H9 (cell line): Measurements from ENCODE around the gene CEP128. TPM values are rescaled to one million over a fixed set of nuclear protein-coding genes. Genes with fewer than 3 reads are reported as not detected.

ENCODE experiments used
- DNase-seq: peaks from one replicate; pipeline ENCODE4 v3.0.0-alpha.2; 2017
- H2AFZ ChIP-seq: one replicate; pipeline ENCODE4 v1.6.1; 2013; ENCODE audit warnings: mild to moderate bottlenecking, low read length, control low read depth, moderate library complexity
- H2AK5ac ChIP-seq: 2 replicates; pipeline ENCODE4 v1.6.1; 2013; ENCODE audit warnings: low read length, control low read depth, mixed read lengths; ENCODE audit not compliant: insufficient read length
- H2BK120ac ChIP-seq: one replicate; pipeline ENCODE4 v1.6.1; 2013; ENCODE audit warnings: low read depth, mild to moderate bottlenecking, low read length, control low read depth, inconsistent platforms; ENCODE audit not compliant: poor library complexity, severe bottlenecking
- H2BK12ac ChIP-seq: 2 replicates; pipeline ENCODE4 v1.6.1; 2013; ENCODE audit warnings: low read length, control low read depth, mixed read lengths, low read depth; ENCODE audit not compliant: insufficient read length
- H2BK15ac ChIP-seq: 2 replicates; pipeline ENCODE4 v1.6.1; 2013; ENCODE audit warnings: low read depth, low read length, control low read depth
- H2BK20ac ChIP-seq: one replicate; pipeline ENCODE4 v1.6.1; 2013; ENCODE audit warnings: low read depth, mild to moderate bottlenecking, low read length, control low read depth, inconsistent platforms; ENCODE audit not compliant: poor library complexity, severe bottlenecking
- H2BK5ac ChIP-seq: 2 replicates; pipeline ENCODE4 v1.6.1; 2013; ENCODE audit warnings: low read length, control low read depth, mixed read lengths; ENCODE audit not compliant: insufficient read length
- H3K14ac ChIP-seq: 2 replicates; pipeline ENCODE4 v1.6.1; 2013; ENCODE audit warnings: low read length, control low read depth; ENCODE audit not compliant: insufficient read depth
- H3K18ac ChIP-seq: 2 replicates; pipeline ENCODE4 v1.6.1; 2013; ENCODE audit warnings: low read depth, mild to moderate bottlenecking, mixed read lengths, low read length, control low read depth; ENCODE audit not compliant: insufficient read length
- H3K23ac ChIP-seq: 2 replicates; pipeline ENCODE4 v1.6.1; 2013; ENCODE audit warnings: low read length, control low read depth, mixed read lengths, low read depth; ENCODE audit not compliant: insufficient read length
- H3K23me2 ChIP-seq: 2 replicates; pipeline ENCODE4 v1.6.1; 2013; ENCODE audit warnings: low read depth, mild to moderate bottlenecking, mixed read lengths, low read length, control low read depth; ENCODE audit not compliant: insufficient read length, poor library complexity, severe bottlenecking
- H3K27ac ChIP-seq: 2 replicates; pipeline ENCODE4 v1.5.1; 2013; ENCODE audit warnings: low read length, control low read depth, mixed read lengths, low read depth; ENCODE audit not compliant: insufficient read length
- H3K27me3 ChIP-seq: 2 replicates; pipeline ENCODE4 v1.6.1; 2013; ENCODE audit warnings: low read length, control low read depth, inconsistent platforms; ENCODE audit not compliant: insufficient read depth
- H3K4ac ChIP-seq: 2 replicates; pipeline ENCODE4 v1.6.1; 2013; ENCODE audit warnings: low read depth, mild to moderate bottlenecking, control low read depth, inconsistent platforms, low read length, moderate library complexity
- H3K4me1 ChIP-seq: 2 replicates; pipeline ENCODE4 v1.6.1; 2013; ENCODE audit warnings: low read length, control low read depth, inconsistent platforms; ENCODE audit not compliant: insufficient read depth
- H3K4me2 ChIP-seq: 2 replicates; pipeline ENCODE4 v1.6.1; 2013; ENCODE audit warnings: low read length, control low read depth, mixed read lengths; ENCODE audit not compliant: insufficient read length, insufficient read depth
- H3K56ac ChIP-seq: 2 replicates; pipeline ENCODE4 v1.6.1; 2013; ENCODE audit warnings: low read depth, mild to moderate bottlenecking, mixed read lengths, low read length, control low read depth; ENCODE audit not compliant: insufficient read length
- H3K79me1 ChIP-seq: 2 replicates; pipeline ENCODE4 v1.6.1; 2013; ENCODE audit warnings: low read depth, mild to moderate bottlenecking, moderate library complexity, low read length, control low read depth, inconsistent platforms; ENCODE audit not compliant: insufficient read depth, poor library complexity, severe bottlenecking
- H3K79me2 ChIP-seq: 2 replicates; pipeline ENCODE4 v1.6.1; 2013; ENCODE audit warnings: low read length, control low read depth, inconsistent platforms; ENCODE audit not compliant: insufficient read depth
- H3K9ac ChIP-seq: 2 replicates; pipeline ENCODE4 v1.6.1; 2013; ENCODE audit warnings: low read length, control low read depth, mixed read lengths; ENCODE audit not compliant: insufficient read length; ENCODE audit errors: extremely low read depth
- H3K9me3 ChIP-seq: one replicate; pipeline ENCODE4 v1.6.1; 2013; ENCODE audit warnings: low read depth, low read length, inconsistent platforms; ENCODE audit not compliant: control insufficient read depth
- H3T11ph ChIP-seq: one replicate; pipeline ENCODE4 v1.6.1; 2013; ENCODE audit warnings: mild to moderate bottlenecking, low read length, control low read depth, inconsistent platforms
- H4K20me1 ChIP-seq: one replicate; pipeline ENCODE4 v1.6.1; 2013; ENCODE audit not compliant: control insufficient read depth, insufficient read length, insufficient read depth
- H4K5ac ChIP-seq: 2 replicates; pipeline ENCODE4 v1.6.1; 2013; ENCODE audit warnings: low read depth, mild to moderate bottlenecking, mixed read lengths, low read length, control low read depth; ENCODE audit not compliant: insufficient read length
- H4K8ac ChIP-seq: replicated peaks from 2 replicates; pipeline ENCODE4 v1.6.1; 2013; ENCODE audit warnings: low read length, control low read depth, mixed read lengths, low read depth; ENCODE audit not compliant: insufficient read length
- H4K91ac ChIP-seq: 2 replicates; pipeline ENCODE4 v1.6.1; 2013; ENCODE audit warnings: low read depth, mild to moderate bottlenecking, moderate library complexity, mixed read lengths, low read length, control low read depth; ENCODE audit not compliant: insufficient read length
- H3K27ac Mint-ChIP-seq, 3 experiments: 2 replicates in 2 of 3; 3 replicates in 1 of 3; pipeline ENCODE4 v1.8.0; 2020 to 2021; ENCODE audit warnings: mixed read lengths in 3 of 3, mild to moderate bottlenecking in 1 of 3, moderate library complexity in 1 of 3
- H3K27me3 Mint-ChIP-seq: 2 replicates; pipeline ENCODE4 v1.8.0; 2021; ENCODE audit warnings: low read depth, mild to moderate bottlenecking, moderate library complexity, mixed read lengths
- H3K36me3 Mint-ChIP-seq, 3 experiments: 2 replicates in 2 of 3; 3 replicates in 1 of 3; pipeline ENCODE4 v1.8.0; 2020 to 2021; ENCODE audit warnings: low read depth in 3 of 3, mixed read lengths in 3 of 3; ENCODE audit not compliant: insufficient read depth in 1 of 3
- H3K4me1 Mint-ChIP-seq, 2 experiments: 2 replicates each; pipeline ENCODE4 v1.8.0; 2020; ENCODE audit warnings: mixed read lengths in 2 of 2
- H3K4me3 Mint-ChIP-seq, 2 experiments: 2 replicates in 1 of 2; 3 replicates in 1 of 2; pipeline ENCODE4 v1.8.0; 2020 to 2021; ENCODE audit warnings: mild to moderate bottlenecking in 2 of 2, mixed read lengths in 2 of 2, moderate library complexity in 1 of 2
- H3K9me3 Mint-ChIP-seq, 2 experiments: 2 replicates in 1 of 2; 3 replicates in 1 of 2; pipeline ENCODE4 v1.8.0; 2020; ENCODE audit warnings: mild to moderate bottlenecking in 2 of 2, mixed read lengths in 2 of 2, moderate library complexity in 1 of 2
- WGBS: extraction: QIAGEN DNeasy Blood & Tissue Kit; methylation state at CpG from one replicate; pipeline ENCODE4 v1.1.7; 2013; ENCODE audit warnings: missing lambda C conversion rate, low lambda C conversion rate, mixed read lengths; ENCODE audit not compliant: insufficient read length; ENCODE audit errors: extremely low coverage; 5-methylcytosine and 5-hydroxymethylcytosine counted together
- total RNA-seq: library from RNA; stranded (reverse); gene quantifications from 2 replicates; pipeline ENCODE4 v1.2.1, GENCODE V29; 2021
- TF ChIP-seq, protein P1 (sequence below): fragments of 200-600 bp; sonication (generic); conservative IDR thresholded peaks from 3 replicates; pipeline ENCODE4 v1.8.0; 2021; ENCODE audit warnings: antibody characterized with exemption, mild to moderate bottlenecking

Gene CEP128
- total RNA-seq, 1 experiment from 2014 or later, result 16.3 TPM

GRCh38 chr14:80448267-80448666 lies 493.3 kb downstream of the CEP128 start:
- Histone ChIP-seq H3K79me1 (no peaks in the 10 kb centered on the region), H2BK5ac (no peak overlapping the region), H3K4ac (no peak overlapping the region), H3T11ph (no peak overlapping the region), H3K14ac (no peak overlapping the region), H3K27me3 (no peaks in the 10 kb centered on the region), H2AK5ac (no peak overlapping the region), H3K23me2 (no peaks in the 10 kb centered on the region), H4K91ac (no peak overlapping the region), H3K23ac (no peak overlapping the region), H4K5ac (no peak overlapping the region), H2BK120ac (no peak overlapping the region), H3K27ac (no peak overlapping the region), H3K18ac (no peak overlapping the region), H4K8ac (no peak overlapping the region), H2BK15ac (no peak overlapping the region), H3K79me2 (no peaks in the 10 kb centered on the region), H3K56ac (no peak overlapping the region), H2BK20ac (no peak overlapping the region), H4K20me1 (no peaks in the 10 kb centered on the region), H3K9me3 (no peaks in the 10 kb centered on the region), H3K9ac (no peak overlapping the region), H3K4me1 (no peaks in the 10 kb centered on the region), H3K4me2 (no peak overlapping the region), H2BK12ac (no peak overlapping the region), H2AFZ (no peak overlapping the region)
- Mint-ChIP-seq H3K4me1 (peaks cover 6 to 10% of the 10 kb centered on the region in 2 experiments; a peak in 3 of 4 replicates), H3K36me3 (peaks cover 7 to 16% (median 14%) of the 10 kb centered on the region in 3 experiments; a peak in 6 of 7 replicates), H3K27me3 (no peaks in the 10 kb centered on the region; the same call in 1 of the 2 replicates), H3K27ac (no peak overlapping the region), H3K9me3 (peaks cover 20 to 27% of the 10 kb centered on the region in 2 experiments), H3K4me3 (no peak overlapping the region)
- DNase-seq, result no peak
- TF ChIP-seq, protein P1, sequence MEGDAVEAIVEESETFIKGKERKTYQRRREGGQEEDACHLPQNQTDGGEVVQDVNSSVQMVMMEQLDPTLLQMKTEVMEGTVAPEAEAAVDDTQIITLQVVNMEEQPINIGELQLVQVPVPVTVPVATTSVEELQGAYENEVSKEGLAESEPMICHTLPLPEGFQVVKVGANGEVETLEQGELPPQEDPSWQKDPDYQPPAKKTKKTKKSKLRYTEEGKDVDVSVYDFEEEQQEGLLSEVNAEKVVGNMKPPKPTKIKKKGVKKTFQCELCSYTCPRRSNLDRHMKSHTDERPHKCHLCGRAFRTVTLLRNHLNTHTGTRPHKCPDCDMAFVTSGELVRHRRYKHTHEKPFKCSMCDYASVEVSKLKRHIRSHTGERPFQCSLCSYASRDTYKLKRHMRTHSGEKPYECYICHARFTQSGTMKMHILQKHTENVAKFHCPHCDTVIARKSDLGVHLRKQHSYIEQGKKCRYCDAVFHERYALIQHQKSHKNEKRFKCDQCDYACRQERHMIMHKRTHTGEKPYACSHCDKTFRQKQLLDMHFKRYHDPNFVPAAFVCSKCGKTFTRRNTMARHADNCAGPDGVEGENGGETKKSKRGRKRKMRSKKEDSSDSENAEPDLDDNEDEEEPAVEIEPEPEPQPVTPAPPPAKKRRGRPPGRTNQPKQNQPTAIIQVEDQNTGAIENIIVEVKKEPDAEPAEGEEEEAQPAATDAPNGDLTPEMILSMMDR, result no peak
- WGBS, result no CpG with 5 or more reads among the region's 3 CpGs
